GM19099 (cell line): ENCODE results near the gene CASKIN1.

Experiments used
- POLR2A ChIP-seq: IDR thresholded peaks from 3 replicates; pipeline ENCODE4 v1.6.1; 2011; ENCODE audit warnings: low read depth; ENCODE audit not compliant: insufficient read length; ENCODE audit errors: extremely low read depth

CASKIN1 gene

DNA sequence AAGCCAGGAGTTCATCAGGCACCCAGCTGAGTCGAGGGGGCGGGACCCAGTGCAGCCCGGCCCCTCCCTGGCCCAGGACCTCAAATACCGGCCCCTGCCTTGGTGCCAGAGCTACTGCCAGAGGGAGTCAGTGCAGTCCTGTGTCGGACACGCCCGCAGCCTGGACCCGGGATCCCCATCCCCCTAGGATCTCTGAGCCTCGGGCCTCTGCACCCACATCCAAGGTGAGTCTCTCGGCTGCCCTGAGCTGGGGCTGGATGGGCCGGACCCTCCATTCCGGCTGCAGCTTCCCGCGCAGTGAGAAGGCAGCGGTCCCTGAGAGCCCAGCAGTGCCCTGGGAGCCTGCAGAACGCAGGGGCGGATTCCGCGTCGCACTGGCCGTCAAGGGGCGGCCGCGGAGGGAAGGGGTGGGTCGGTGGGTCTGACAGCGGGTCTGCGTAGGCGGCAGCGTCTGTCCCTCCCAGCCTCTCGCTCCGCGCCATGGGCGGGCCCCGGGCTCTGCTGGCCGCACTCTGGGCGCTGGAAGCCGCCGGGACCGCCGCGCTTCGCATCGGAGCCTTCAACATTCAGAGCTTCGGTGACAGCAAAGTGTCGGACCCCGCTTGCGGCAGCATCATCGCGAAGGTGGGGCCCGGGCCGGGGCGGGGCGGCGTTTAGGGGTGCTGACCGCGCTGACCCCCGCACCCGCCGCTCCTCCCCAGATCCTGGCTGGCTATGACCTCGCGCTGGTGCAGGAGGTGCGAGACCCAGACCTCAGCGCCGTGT, 40.1 kb upstream of the CASKIN1 start, which contains the start of gene DNASE1L2:
DNASE1L2 (plus strand) TSS at position 108 of the 765 bp plus-strand sequence; CDS start at position 481, 373 bp downstream.
- TF ChIP-seq POLR2A, result no peak

DNA sequence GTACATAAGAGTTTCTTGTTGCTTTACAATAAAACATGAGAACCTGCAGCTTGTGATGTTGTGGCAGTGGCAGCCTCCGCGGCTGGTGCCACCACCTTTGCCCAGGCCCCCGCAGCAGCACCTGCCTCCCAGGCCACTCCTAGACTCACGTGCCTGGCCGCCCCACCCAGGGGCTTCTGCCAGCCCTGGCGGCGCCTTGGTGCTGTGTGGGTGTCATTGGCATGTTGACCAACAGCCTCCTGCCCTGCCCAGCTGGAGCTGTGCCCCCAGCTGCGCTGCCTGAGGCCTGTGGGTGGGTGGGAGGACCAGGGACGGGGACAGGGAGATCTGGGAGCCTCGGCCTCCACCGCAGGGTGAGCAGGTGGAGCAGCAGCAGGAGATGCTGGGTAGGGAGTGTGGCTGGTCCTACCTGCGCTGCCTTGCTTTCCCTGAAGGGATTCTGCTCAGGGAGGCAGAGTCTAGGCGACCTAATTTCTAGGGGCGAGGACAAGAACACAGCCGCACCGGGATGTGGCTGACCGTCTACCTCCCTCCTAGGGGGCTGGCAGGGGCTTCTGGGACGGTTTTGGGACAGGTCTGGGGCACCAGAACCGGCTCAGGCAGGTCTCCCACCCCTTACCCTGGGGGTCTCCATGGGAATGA, 39.4 kb upstream of the CASKIN1 start:
- TF ChIP-seq POLR2A, result no peak

DNA sequence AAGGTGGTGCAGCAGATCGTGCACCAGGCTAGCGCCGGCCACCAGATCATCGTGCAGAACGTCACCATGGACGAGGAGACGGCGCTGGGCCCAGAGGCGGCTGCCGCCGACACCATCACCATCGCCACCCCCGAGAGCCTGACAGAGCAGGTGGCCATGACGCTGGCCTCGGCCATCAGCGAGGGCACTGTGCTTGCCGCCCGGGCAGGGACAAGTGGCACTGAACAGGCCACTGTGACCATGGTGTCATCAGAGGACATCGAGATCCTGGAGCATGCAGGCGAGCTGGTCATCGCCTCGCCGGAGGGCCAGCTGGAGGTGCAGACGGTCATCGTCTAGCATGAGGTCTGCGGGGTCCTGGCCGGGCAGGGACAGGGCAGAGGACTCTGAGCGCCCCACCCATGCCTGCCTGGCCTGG, 38.8 kb upstream of the CASKIN1 start:
- no peak for TF ChIP-seq POLR2A

DNA sequence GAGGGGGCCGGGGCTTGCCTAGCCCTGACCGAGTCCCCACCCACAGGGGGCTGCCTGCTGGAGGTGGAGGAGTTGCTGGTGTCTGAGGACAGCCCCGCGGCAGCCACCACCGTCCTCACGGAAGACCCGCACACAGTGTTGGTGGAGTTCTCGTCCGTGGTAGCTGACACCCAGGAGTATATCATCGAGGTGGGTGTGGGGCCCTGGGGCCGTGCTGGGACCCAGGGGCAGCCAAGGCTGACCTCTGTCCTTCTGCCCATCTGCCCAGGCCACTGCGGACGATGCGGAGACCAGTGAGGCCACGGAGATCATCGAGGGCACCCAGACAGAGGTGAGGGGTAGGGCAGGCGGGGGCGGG, 38.4 kb upstream of the CASKIN1 start:
- no peak for TF ChIP-seq POLR2A

DNA sequence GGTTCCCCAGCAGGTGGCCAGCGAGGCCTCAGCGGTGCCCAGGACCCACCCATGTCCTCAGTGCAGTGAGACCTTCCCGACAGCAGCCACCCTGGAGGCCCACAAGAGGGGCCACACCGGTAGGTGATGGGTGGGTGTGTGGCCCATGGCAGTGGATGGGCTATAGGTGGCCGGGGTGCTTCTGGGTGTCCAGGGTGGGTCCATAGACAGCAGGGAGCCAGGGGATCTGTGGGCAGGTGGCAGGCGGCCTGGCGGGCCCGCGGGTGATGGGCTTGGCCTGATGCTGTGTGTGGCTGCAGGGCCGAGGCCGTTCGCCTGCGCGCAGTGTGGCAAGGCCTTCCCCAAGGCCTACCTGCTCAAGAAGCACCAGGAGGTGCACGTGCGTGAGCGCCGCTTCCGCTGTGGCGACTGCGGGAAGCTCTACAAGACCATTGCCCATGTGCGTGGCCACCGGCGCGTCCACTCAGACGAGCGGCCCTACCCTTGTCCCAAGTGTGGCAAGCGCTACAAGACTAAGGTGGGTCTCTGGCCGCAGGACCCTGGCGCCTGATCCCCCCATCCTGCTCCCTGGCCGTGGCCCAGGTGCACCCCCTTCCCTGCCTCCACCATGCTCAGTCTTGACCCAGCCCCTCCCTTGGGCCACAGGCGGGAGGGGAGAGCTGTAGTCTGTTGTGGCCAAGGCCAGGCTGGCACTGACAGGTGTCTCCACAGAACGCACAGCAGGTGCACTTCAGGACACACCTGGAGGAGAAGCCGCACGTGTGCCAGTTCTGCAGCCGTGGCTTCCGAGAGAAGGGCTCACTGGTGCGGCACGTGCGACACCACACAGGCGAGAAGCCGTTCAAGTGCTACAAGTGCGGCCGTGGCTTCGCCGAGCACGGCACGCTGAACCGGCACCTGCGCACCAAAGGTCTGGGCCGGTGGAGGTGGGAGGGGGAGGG, 37.7 kb upstream of the CASKIN1 start:
- no peak for TF ChIP-seq POLR2A

DNA sequence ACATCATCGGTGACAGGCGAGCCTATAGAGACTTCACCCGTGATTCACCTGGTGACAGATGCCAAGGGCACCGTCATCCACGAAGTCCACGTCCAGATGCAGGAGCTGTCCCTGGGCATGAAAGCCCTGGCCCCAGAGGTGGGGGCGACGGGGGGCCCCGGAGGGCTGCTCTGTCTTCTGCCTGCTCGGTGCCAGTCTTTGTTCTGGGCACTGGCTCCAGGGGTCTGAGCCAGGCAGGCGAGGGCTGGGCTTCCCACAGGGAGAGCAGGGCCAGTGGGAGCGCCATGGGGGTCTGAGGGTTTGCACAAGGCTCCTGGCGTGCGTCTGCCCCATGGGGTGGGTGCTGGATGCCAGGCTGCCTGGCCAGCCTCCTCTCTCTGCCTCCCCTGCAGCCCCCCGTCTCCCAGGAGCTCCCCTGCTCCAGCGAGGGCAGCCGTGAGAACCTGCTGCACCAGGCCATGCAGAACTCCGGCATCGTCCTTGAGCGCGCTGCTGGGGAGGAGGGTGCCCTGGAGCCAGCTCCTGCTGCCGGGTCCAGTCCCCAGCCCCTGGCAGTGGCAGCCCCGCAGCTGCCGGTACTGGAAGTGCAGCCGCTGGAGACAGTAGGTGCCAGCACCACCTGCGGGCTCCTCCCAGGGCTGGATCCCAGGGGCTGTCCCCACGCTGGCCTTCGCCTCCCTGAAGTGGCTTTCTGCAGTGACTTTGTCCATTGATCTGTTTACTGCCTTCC, 36.8 kb upstream of the CASKIN1 start:
- no peak for TF ChIP-seq POLR2A

DNA sequence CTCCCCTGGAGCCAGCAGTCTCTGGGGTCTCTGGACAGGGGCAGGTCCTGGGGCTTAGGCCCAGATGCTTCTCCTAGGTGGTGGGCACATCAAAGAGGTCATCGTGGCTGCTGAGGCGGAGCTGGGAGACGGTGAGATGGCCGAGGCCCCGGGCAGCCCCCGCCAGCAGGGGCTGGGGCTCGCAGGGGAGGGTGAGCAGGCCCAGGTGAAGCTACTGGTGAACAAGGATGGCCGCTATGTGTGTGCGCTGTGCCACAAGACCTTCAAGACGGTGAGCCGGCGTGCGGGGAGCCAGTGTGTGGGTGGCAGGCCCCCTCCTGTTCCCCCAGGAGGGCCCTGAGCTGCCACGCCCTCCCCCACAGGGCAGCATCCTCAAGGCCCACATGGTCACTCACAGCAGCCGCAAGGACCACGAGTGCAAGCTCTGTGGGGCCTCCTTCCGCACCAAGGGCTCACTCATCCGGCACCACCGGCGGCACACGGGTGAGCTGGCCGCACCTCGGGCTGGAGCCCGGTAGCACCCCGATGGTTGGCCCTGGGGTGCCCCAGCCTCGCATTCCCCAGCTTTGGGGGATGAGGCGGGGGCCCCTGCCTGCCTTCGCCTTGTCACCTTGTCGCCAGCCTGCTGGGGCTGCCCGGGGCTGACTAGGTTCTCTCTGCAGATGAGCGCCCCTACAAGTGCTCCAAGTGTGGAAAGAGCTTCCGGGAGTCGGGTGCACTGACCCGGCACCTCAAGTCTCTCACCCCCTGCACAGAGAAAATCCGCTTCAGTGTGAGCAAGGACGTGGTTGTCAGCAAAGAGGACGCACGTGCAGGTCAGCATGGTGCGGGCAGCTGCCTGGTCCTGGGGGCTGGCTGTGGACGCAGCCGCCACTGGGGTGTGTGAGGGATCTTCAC, 35.9 kb upstream of the CASKIN1 start:
- no peak for TF ChIP-seq POLR2A

DNA sequence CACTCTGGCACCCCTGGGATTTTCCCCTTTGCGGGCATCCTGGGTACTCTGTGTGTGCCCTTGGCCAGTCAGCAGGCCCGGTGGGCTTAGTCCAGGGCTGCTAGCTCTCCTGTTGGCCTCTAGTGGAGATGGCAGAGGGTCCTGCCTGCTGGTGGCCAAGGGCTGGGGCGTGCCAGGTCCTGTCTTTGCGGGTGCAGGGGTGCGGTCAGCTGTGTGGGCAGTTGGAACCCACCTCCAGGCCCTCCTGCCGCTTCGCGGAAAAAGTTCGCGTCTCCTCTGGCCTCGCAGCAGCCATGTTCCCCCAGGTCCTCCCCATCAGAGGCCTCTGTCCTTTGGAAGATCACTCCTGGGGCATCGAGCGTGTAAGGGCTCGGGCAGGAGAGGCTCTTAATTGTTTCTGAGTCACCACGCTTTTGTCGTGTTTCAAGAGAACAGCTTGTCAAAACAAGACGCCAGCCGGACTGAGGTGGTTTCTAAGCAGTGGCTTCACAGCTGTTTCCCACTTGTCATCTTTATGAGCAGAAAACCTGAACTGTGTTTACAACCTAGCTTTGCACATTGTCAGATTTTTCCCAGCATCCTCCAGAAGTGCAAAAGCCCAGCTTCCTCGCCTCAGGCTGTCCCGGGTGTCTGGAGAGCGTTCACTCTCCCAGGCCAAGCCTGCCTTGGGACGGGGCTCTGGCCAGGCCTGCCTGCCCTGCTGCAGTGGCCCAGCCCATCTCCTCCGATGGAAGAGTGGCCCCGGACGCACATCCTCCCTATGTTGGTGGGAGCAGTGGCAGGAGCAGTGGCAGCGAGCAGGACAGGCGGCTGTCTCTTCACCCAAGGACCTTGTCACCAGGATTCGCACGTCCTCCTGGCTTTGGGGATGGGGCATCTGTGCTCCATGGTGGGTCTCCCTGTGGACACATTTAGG, 34.9 kb upstream of the CASKIN1 start:
- no peak for TF ChIP-seq POLR2A

DNA sequence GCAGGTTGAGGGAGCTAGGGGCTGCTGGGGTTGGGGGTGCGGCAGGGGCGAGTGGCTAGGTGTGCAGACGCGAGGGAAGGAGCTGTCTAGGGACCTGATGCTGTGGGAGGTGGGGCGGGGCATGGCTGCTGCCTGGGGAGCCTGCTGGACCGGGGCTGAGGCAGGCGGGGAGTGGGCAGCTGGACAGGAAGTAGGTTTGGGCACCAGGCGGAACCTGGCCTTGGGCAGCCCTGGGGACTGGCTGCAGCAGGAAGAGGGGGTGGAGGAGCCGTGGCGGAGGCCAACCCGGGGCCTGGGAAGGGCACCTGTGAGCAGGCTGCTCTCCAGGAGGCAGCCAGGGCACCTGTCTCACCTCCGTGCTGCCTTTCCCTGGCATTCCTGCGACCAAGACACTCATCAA, 34.0 kb upstream of the CASKIN1 start:
- no peak for TF ChIP-seq POLR2A

DNA sequence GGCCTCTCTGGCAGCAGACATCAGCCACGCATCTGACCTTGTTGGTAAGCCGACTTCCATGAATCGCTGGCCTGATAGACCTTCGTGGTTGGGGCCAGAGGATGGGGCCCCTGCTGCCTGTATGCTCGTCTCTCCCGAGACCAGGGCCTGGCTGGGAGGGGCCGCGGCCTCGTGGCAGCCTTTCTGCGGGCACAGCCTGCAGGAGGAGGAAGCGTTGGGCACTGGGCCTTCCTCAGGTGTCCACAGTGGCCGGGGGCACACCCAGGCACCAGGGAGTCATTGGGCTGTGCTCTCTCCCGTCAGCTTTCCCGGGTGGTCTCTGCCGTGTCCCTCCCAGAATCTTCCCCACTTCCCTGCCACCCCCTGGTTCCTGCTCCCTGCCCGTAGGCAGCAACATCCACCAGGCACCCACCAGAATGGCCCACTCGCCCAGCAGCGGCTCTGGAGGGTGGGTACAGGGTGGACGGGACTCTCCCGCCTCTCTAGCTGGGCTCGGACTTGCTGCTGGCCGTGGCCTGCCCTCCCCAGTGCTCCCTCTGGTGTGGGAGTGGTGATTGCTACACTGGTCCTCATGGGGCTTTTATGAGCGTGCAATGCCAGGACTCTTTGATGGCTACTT, 33.3 kb upstream of the CASKIN1 start:
- no peak for TF ChIP-seq POLR2A

DNA sequence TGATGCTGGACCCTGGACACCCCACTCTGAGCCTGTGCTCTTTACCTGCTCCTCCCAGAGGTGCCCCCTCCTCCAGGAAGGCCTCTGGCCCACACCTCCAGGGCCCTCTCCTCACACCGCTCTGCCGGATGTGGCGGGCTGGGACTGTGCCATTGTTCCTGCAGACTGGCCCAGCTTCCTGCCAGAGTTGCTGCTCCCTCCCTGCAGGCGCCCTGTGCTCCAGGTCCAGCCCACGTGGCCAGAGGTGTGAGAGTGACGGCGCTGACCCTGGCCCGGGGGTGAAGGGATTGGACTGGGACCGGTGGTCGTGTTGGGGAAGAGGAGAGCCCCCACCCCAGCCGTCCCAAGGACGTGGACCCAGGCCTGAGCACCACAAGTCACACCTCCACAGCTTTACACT, 32.7 kb upstream of the CASKIN1 start:
- no peak for TF ChIP-seq POLR2A

DNA sequence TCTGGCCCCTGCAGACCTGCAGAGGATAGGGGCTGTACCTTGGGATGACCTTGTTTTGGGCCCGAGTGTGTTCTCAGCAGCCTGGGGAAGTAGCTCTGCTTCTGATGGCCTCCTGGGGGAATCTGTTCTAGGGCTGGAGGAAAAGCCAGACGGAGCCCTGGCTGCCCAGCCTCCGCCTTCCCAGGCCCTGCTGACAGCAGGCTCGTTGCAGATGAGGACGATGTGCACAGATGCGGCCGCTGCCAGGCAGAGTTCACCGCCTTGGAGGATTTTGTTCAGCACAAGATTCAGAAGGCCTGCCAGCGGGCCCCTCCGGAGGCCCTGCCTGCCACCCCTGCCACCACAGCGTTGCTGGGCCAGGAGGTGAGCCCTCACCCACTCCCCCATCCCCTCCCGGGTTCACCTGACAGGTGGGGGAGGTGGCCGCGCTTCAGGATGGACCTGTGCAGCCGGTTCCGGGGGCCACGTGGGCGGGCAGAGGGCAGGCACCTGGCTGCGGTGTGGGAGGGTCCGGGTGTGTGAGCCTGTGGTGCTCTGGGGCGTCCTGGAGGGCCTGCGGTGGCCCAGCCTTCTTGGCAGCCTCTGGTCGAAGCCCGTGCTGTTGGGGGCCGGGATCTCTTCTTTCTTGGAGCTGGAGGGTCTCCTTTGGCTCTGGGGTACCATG, 31.9 kb upstream of the CASKIN1 start:
- TF ChIP-seq POLR2A, result no peak
